GM10847 (cell line): ENCODE data around the gene SH3RF3.

Source experiments
- POLR2A ChIP-seq: IDR thresholded peaks from 2 replicates; pipeline ENCODE4 v1.6.1; 2011; ENCODE audit not compliant: insufficient read length; ENCODE audit errors: extremely low read depth

The SH3RF3 gene

GRCh38 chr2:109527079-109527478 lies 398.1 kb downstream of the SH3RF3 start:
- TF ChIP-seq POLR2A = no peak

GRCh38 chr2:109527846-109528705 lies 399.1 kb downstream of the SH3RF3 start:
- TF ChIP-seq POLR2A = no peak

- no peak for TF ChIP-seq POLR2A
Observed at GRCh38 chr2:109528811-109529501, 400.0 kb downstream of the SH3RF3 start.

- no peak for TF ChIP-seq POLR2A
Observed at GRCh38 chr2:109529532-109530449, 400.8 kb downstream of the SH3RF3 start.

GRCh38 chr2:109530712-109531111 lies 401.7 kb downstream of the SH3RF3 start:
- no peak for TF ChIP-seq POLR2A

- TF ChIP-seq POLR2A = no peak
Observed at GRCh38 chr2:109531221-109531620, 402.2 kb downstream of the SH3RF3 start.

GRCh38 chr2:109531896-109532727 lies 403.1 kb downstream of the SH3RF3 start:
- no peak for TF ChIP-seq POLR2A

GRCh38 chr2:109532728-109533076 lies 403.7 kb downstream of the SH3RF3 start:
- no peak for TF ChIP-seq POLR2A

- TF ChIP-seq POLR2A = no peak
Observed at GRCh38 chr2:109533823-109534222, 404.8 kb downstream of the SH3RF3 start.

GRCh38 chr2:109535217-109535946 lies 406.4 kb downstream of the SH3RF3 start:
- TF ChIP-seq POLR2A = no peak

- TF ChIP-seq POLR2A = no peak
Observed at GRCh38 chr2:109537565-109538222, 408.7 kb downstream of the SH3RF3 start.

- TF ChIP-seq POLR2A = no peak
Observed at GRCh38 chr2:109538546-109538945, 409.5 kb downstream of the SH3RF3 start.

GRCh38 chr2:109542384-109542783 lies 413.4 kb downstream of the SH3RF3 start:
- TF ChIP-seq POLR2A = no peak
